Suppressor macrophage treated with lipopolysaccharide for 4 hours (primary cell): ENCODE results near the gene NXPE3.

Experiments used
- DNase-seq: peaks from one replicate; pipeline ENCODE4 v3.0.0-alpha.2; 2020

Gene NXPE3

DNA sequence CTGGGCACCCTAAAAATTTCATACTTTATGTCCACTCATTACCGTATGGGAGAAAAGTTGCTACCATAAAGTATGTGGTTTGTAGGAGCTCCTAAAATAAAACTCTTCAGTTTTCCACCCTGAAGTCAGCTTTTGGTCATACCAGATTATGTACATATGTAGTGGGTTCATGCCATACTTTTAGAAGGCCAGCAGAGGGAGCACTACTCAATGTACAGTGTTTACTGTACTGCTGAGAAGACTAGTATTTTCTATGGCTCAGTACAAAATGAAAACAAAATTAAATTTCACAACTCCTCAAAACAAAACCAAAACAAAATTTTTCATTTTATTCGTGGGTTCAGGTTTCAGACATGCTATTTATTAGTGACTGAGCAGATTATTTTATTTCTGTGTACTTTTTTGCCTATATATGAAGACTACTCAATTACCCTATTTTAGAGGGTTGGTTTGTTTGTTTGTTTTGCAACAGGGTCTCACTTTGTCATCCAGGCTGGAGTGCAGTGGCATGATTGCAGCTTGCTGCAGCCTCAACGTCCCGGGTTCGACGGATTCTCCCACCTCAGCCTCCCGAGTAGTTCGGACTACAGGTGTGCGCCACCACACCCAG, 24.3 kb downstream of the NXPE3 start:
- peak; percentile 94 for DNase-seq

DNA sequence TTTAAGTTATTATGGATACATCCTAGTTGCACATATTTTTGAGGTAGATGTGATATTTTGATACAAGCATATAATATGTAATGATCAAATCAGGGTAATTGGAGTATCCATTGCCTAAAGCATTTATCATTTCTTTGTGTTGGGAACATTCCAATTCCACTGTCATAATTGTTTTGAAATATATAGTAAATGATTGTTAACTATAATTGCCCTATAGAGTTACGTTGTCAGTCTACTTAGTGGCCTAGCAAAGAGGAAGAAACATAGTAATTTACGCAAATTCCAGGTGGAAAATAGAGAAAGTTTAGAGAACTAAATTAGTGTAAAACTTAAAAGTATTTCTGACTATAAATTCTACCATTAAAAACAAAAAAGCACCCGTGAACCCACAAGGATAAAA, 24.9 kb downstream of the NXPE3 start:
- DNase-seq, result no peak

DNA sequence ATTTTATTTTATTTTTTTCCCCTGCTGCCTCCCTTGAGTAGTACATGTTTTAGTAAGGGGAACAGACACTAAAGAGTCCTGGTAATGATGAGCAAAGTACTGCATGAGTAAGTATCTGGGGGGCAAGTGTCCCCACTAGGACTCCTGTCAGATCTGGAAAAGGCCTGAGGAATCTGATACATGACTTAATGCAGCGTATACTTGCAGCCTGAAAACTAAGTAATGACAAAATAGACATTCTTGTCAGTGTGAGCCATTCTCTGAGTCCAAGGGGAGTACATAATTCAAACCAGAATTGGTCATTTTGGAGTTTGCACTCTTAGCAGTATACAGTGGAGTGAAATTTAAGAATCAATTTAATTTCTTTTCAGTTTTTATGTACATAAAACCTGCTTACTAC, 27.5 kb downstream of the NXPE3 start:
- no peak for DNase-seq

DNA sequence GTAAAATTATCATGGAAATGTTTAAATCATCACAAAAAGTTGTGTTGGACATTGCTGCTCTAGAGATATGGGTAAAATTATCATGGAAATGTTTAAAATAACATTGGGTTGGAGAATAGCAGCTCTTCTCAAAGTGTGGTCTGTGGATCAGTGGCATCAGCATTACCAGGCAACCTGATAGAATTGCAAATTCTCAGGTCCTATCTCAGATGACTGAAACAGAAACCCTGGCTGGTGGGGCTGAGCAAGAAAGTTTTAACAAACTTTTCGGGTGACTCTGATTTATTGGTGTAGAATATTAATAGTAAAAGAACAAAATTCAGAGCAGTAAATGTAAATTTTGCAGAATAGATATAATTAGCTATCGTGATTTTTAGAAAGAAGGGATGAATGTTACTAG, 28.9 kb downstream of the NXPE3 start:
- no peak for DNase-seq

DNA sequence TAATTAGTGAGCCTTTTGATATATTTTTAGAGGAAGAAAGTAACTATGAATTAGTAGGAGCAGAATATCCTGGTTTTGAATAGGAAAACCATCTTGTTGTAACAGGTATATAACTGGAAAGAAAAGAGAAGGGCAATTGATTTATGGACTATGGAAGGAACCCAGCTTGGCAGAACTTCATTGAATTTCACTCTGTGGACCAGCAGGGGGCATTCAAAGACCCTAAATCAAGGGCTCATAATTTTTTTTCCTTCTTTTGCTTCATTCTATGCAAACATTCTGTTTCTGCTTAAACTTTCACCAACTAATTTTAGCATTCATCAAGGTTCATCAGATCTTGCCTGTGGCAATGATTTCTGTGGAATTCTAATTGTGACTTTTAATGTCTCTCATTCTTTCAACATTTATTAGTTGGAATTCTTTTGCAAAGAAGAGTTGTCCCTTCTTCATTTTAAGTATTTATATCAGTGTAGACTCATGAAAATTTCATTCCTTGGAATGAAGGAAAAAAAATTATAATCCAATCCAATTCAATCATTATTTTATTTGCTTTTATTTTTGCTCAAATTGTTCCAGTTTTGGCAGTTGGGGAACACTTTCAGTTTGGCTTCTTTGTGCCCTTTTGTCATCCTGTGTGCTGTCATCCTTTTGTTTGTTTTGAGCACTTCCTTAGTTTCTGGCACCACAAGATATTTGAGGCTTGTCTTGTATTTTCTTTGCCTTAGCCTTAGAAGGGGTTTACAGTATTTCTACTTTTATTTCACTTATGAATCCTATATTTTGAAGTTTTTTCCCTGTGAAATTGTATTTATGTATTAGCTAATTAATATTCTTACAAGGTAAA, 30.4 kb downstream of the NXPE3 start:
- peak; percentile 77 for DNase-seq

DNA sequence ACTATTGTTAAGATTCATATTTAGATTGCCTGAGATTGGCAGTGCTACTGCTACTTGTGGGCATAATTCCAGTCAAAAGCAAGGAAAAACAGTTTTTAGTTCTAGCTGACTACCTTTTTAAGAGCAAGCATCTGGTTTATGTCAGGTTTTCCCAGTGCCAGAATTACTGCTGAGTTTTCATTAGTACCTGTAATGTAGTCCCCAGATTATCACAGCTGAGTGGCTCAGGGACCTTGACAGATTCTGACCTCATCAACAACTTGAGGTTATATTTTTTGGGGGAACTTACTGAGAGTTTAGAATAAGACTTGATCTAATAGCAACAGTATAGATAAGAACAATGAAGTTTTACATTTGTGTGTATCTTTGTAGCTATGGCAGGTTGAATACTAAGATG, 31.0 kb downstream of the NXPE3 start:
- no peak for DNase-seq

DNA sequence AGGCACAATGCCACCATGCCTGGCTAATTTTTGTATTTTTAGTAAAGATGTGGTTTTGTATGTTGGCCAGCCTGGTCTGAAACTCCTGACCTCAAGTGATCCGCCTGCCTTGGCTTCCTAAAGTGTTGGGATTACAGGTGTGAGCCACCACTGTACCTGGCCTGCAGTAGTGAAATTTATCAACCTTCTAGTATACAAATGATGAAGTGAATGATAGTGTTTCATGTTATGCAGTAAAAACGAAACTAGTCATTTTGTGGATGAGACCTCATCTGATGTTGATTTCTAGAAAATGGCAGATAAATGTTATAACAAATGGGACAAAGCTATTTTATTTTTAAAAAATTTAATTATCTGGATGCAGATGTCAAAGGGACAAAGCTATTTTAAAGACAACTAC, 32.9 kb downstream of the NXPE3 start:
- DNase-seq, result no peak

DNA sequence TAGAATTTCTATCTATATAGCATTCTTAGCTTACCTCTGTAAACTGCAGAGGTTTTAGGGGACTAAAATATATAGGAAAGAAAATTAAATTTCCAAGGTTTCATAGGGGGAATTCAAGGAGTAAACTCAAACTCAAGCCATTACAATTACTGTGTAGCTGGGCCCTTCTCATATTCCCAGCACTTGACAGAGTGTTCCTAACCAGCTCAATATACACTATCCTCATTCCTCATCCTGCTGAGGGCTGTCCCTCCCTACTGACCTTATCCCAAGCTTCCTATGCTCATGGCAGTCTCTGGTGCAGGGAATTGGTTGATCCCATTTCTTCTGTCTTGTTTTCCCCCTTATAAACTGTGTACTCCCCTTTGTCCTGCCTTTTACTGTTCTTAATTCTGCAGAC, 33.9 kb downstream of the NXPE3 start:
- DNase-seq, result no peak

DNA sequence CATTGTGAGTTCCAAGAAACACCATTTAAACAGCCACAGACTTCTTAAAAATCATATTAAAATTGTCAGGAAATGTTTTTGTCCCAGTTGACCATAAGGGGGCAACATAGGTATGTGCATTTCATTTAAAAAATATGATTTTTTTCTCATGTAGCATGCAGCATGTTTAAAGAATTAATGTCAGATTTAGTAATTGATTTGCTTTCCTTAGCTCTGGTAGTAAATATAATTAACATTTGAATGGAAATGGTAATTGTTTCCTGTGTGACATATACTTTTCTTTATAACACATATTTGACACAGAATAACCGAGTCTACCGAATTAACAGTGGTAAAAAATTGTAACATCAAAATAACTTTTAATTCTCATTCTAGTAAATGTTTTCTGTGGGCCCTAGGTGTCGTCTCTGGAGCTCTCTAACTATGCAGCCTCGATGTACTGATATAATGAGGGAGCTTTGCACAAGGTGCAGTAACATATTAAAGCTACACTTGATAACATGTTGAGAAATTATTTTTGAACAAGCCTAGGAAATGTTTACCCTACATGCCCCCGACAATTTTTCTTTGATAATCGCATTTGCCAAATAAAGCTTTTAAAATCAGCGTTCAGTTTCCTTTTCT, 34.9 kb downstream of the NXPE3 start:
- peak; percentile 67 for DNase-seq

DNA sequence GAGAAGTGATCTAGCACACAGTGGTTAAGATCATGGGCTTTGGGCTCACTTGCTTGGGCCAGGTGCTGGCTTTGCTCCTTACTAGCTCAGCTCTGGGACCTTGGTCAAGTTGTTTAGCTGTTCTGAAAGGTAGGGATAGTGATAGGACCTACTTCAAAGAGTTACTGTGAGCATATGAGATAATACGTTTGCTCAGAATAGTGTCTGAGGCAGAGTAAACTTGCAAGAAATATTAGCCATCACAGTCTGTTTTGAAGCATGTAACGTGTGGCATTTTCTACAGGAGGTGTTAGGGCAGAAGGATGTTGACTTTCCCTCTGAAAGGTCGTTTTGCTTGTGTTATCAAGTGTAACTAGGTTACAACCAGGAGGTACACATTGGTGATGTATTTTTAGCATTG, 35.8 kb downstream of the NXPE3 start:
- no peak for DNase-seq

DNA sequence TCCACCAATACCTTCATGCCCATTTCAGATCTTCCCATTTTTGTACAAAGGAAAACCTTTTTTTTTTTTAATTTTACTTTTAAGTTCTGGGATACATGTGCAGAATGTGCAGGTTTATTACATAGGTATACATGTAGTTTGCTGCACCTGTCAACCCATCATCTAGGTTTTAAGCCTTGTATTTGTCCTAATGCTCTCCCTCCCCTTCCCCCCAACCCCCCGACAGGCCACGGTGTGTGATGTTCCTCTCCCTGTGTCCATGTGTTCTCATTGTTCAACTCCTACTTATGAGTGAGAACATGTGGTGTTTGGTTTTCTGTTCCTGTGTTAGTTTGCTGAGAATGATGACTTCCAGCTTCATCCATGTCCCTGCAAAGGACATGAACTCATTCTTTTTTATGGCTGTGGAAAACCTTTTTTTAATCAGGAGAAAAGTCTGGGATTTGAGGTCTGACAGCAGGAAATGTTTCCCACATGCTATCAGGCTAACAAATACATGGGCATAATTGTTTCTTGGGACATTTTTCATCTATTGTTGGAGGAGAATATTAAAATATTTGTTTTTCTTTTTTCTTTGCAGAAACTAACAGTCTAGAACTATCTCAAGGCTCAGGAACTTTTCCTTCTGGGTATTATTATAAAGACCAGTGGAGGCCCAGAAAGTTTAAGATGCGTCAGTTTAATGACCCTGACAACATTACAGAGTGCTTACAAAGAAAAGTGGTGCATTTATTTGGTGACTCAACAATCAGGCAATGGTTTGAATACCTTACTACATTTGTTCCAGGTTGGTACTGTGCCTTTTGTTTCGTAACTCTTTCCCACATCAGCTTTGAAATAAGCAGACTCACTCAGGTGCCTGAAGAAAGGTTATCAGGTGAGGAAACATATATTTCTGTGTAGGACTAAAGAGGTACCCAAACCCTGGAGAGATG, 37.5 kb downstream of the NXPE3 start:
- DNase-seq, result no peak

DNA sequence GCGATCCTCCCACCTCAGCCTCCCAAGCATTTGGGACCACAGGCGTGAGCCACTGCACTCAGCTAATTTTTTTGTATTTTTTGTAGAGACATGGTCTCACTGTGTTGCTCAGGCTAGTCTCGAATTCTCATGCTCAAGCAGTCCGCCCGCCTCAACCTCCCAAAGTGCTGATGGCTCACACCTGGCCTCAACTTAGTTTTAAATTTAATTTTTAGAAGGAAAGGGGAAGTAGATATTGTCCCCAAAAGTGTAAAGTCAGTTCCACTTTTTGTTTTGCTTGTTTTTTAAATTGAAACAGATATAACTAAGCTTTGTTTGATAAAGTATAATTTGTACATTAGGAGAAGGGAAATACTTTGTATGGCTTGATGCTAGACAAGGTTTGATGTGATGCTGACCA, 39.0 kb downstream of the NXPE3 start:
- DNase-seq, result no peak

DNA sequence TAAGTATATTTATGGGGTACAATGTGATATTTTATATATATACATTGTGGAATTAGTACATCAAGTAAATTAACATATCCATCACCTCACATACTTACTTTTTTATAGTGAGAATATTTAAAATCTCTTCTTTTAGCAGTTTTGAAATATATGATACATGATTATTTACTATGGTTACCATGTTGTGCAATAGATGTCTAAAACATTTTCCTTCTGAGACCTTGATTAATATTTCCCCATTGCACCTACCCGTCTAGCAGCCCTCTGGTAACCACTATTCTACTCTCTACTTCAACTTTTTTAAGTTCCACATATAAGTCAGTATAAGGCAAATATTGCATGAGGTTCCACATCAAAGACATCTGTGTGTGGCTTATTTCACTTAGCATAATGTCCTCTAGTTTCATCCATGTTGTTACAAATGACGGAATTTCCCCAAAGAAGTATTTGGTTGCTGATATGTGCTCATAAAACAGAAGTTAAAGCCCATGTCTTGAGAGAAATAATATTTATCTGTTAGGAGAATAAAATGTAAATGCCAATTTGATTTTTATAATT, 40.7 kb downstream of the NXPE3 start:
- DNase-seq, result peak; percentile 77

DNA sequence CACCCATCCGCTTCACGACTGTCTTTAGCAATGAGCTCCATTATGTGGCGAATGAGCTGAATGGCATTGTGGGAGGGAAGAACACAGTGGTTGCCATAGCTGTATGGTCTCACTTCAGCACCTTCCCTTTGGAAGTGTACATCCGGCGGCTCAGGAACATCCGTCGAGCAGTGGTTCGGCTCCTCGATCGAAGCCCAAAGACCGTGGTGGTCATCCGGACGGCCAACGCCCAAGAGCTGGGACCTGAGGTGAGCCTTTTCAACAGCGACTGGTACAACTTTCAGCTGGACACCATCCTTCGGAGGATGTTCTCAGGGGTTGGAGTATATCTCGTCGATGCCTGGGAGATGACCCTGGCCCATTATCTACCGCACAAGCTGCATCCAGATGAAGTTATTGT, 42.5 kb downstream of the NXPE3 start:
- DNase-seq, result no peak

DNA sequence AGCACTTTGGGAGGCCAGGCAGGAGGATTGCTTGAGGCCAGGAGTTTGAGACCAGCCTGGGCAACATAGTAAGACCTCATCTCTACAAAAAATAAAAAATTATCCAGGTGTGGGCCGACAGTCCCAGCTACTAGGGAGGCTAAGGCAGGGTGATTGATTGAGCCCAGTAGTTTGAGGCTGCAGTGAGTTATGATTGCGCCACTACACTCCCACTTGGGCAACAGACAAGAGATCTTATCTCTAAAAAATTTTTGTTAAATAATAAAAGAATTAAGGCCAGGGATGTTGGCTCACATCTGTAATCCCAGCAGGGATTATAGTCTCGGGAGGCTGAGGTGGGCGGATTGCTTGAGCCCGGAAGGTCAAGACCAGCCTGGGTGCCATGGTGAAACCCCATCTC, 44.5 kb downstream of the NXPE3 start:
- no peak for DNase-seq

DNA sequence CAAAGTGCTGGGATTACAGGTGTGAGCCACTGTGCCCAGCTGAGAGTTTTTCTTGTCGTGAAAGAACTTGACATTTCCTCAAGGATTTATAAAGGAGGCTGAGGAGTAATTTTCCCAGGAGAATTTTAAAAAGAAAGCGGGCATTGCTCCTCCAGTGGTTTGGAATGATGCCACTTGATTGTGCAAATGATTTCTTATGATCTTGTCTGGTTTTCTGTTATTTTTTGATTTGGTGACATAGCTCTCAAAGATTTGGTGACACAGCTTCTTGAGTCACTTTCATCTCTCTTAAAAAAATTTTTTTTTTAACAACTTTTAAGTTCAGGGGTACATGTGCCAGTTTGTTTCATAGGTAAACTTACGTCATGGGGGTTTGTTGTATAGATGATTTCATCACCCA, 45.7 kb downstream of the NXPE3 start:
- DNase-seq, result peak; percentile 44

DNA sequence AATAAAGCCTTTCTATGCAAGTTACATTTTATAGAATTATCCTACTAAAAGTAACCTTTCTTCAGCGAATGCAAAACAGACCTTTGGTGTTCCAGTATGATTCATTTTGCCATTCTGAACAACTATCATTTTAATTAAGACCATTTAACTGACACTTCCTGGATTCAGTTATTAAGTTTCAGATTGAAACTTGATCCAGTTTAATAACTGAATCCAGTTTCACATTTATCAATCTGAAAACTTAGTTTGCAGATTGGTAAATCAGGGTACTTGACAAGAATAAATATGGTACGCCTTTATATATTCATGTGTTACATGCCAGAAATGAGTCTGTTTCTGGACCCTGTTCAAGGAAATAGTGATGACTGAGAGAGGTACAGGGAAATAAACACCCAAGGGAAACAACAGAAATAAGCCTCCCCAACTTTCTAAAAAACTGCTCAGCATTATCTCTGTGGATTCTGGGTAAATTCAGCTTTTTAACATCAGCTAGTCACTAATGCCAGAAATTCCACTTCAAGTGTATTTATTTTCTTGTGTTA, 47.0 kb downstream of the NXPE3 start:
- DNase-seq, result no peak

DNA sequence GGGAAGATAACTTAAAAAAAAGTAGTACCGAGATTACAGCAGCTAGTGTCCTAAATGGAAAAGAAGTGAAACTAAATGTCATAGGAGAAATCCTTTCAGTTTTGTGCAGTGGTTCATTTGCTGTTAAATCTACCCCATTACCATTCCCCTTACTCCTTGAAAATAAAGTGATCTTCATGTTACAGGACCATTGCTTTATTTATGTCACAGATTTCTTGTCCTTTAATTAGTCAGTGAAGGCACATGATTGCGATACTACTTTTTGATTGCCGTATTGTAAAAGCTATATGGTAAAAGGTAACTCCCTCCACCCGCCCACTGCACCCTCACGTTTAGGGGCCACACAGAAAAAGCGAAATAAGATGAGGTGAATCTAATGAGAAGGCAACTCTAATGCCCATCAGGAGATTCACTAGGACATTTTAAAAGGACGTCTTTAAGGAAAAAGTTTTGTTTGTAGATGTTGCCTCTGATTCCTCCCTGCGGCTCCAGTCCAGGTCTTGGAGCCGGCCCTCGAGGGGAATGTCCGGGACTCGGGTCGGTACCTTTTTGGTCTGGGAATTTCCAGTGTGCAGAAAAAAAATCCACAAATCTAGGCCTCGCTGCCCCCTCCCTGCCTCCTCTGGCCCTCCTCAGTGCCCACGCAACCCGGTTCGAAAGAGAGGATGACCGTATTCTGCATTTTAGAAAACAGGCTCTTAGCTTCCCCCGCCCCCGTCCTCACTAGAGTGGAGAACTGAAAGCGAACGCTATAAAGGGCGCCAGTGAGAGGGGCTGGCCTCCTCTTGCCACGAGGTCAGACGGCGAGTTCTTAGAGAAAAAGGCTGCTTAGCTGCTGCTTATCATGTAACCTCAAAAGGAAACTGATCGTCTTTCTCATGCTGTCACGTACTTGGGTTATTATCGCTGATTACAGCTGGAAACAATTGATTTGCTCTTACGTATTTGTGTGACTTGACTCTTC, 48.5 kb downstream of the NXPE3 start:
- DNase-seq, result peak; percentile 99

DNA sequence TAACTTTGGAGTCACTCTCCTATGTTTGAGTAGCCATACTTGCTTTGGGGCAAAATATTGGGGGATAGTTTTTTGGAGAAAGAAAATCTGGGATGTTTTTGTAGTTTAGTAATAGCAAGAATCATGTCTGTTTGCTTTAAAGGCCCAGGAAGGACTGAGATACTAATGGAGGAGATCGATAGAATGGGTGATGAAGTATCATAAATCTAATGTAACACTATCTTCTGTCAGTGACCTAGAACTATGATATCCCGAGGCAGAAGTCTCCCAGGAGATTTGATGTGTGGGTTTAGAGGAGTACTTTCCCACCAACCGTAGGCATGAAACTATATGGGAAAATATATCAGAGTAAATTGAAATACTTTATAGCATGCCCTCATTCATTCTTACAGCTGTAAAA, 49.3 kb downstream of the NXPE3 start:
- no peak for DNase-seq

DNA sequence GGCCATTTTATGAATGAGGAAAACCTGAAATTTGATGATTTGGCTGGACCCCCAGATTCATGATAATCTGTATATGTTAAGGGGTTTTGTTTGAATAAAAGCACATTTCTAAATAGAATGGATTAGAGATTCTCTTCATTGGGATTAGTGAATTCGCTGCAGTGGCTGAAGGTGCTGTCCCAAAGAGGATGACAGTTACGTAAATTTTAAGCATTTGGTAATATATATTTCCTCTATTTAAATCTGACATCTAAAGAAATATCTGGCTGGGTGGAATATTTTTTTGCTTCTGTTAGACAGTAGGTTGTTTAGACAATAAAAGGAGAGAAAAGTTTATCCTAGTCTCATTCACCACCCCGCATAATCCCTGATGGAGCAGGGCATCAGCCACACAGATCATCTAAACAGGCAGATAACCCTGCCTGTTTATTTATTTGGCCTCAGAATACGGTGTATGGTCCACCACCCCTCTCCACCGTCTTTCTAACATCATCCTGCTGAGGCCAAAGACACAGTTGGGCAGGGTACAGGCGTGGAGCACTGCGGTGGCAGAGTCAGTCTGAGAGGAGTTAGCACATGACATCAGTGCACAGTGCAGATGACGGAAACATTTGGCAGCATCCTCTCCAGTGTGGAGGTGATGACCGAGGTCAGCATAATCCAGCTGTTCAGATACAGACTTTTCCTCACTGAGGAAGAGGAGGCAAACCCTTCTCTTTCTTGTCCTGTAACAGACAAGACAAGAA, 49.9 kb downstream of the NXPE3 start:
- peak; percentile 74 for DNase-seq

DNA sequence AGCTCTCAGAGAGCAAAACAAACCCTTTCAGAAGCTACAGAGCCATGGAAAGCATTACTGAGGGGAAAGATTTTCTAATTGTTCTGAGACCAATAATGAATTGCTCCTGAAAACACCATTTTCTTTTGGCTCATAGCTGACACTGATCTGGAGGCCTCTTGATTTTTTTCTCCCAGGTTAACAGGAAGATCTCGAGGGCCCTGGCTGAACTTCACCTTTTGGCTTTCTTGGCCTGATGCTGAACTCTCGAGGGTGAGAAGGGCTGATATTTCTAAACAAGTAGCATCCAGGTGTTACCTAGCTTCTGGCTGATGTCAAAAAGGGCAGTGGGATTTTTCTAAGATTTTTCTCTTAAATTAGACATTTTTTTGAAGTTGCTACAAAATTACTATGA, 50.4 kb downstream of the NXPE3 start:
- no peak for DNase-seq
